ENCODE data around the gene ARNT2.
"Not testable (repeated sequence)": the region's sequence is repeated elsewhere in the genome, so short reads cannot be mapped to it uniquely, and the experiment has no call there.

The ARNT2 gene

GRCh38 chr15:80494351-80494751, 90.2 kb downstream of the ARNT2 start:
- DNase-seq, result peak; percentile 96

GRCh38 chr15:80494756-80495155, 90.6 kb downstream of the ARNT2 start:
- DNase-seq, result no peak

GRCh38 chr15:80495401-80495942, 91.3 kb downstream of the ARNT2 start:
- no peak for DNase-seq

GRCh38 chr15:80496096-80496495, 91.9 kb downstream of the ARNT2 start:
- peak; percentile 67 for DNase-seq

GRCh38 chr15:80497221-80497620, 93.0 kb downstream of the ARNT2 start:
- no peak for DNase-seq

- no peak for DNase-seq
Measured at GRCh38 chr15:80498652-80499051, 94.5 kb downstream of the ARNT2 start.

- DNase-seq, result no peak
Measured at GRCh38 chr15:80500021-80500420, 95.8 kb downstream of the ARNT2 start.

- DNase-seq, result no peak
Measured at GRCh38 chr15:80501476-80501875, 97.3 kb downstream of the ARNT2 start.

GRCh38 chr15:80502782-80503181, 98.6 kb downstream of the ARNT2 start:
- no peak for DNase-seq

- DNase-seq, result no peak
Measured at GRCh38 chr15:80503319-80503952, 99.3 kb downstream of the ARNT2 start.

- no peak for DNase-seq
Measured at GRCh38 chr15:80504931-80505330, 100.7 kb downstream of the ARNT2 start.

- DNase-seq, result no peak
Measured at GRCh38 chr15:80506286-80506893, 102.2 kb downstream of the ARNT2 start.

- DNase-seq, result peak; percentile 87
Measured at GRCh38 chr15:80507131-80507530, 102.9 kb downstream of the ARNT2 start.

- DNase-seq, result peak; percentile 99
Measured at GRCh38 chr15:80507638-80508316, 103.6 kb downstream of the ARNT2 start.

- DNase-seq, result no peak
Measured at GRCh38 chr15:80508783-80509182, 104.6 kb downstream of the ARNT2 start.

- no peak for DNase-seq
Measured at GRCh38 chr15:80509800-80510199, 105.6 kb downstream of the ARNT2 start.

GRCh38 chr15:80510985-80511384, 106.8 kb downstream of the ARNT2 start:
- DNase-seq, result not testable (repeated sequence)

- DNase-seq, result peak; percentile 33
Measured at GRCh38 chr15:80512726-80513660, 108.8 kb downstream of the ARNT2 start.

GRCh38 chr15:80514071-80514780, 110.0 kb downstream of the ARNT2 start:
- peak; percentile 75 for DNase-seq

- no peak for DNase-seq
Measured at GRCh38 chr15:80517290-80517689, 113.1 kb downstream of the ARNT2 start.

GRCh38 chr15:80518522-80518921, 114.3 kb downstream of the ARNT2 start:
- no peak for DNase-seq

GRCh38 chr15:80523746-80524145, 119.6 kb downstream of the ARNT2 start:
- DNase-seq, result peak; percentile 45

Data from fibroblast of skin of right biceps (primary cell).